DOHH2 (cell line): ENCODE measurements around the gene TRAF3.

Experiments used
- H3F3A ChIP-seq: fragments of 200-600 bp; sonication (generic), shearing (Covaris generic); 2 replicates; pipeline ENCODE4 v1.6.0; 2016; ENCODE audit warnings: antibody characterized with exemption, mild to moderate bottlenecking; ENCODE audit not compliant: control insufficient read depth, insufficient read depth
- H3K27ac ChIP-seq: fragments of 200-600 bp; sonication (generic); 2 replicates; pipeline ENCODE4 v1.5.1; 2014; ENCODE audit warnings: low read depth, mild to moderate bottlenecking, low read length, moderate library complexity
- H3K27me3 ChIP-seq: fragments of 200-600 bp; sonication (generic); 2 replicates; pipeline ENCODE4 v1.6.1; 2014; ENCODE audit warnings: mild to moderate bottlenecking, low read length, mixed read lengths; ENCODE audit not compliant: control insufficient read depth
- H3K36me3 ChIP-seq: fragments of 200-600 bp; sonication (generic); 2 replicates; pipeline ENCODE4 v1.6.1; 2014; ENCODE audit warnings: mild to moderate bottlenecking, low read length, moderate library complexity, mixed read lengths; ENCODE audit not compliant: control insufficient read depth
- H3K4me1 ChIP-seq: fragments of 200-600 bp; sonication (generic); 2 replicates; pipeline ENCODE4 v1.6.1; 2014; ENCODE audit warnings: mild to moderate bottlenecking, low read length, mixed read lengths; ENCODE audit not compliant: control insufficient read depth
- H3K4me2 ChIP-seq: fragments of 200-600 bp; sonication (generic); 2 replicates; pipeline ENCODE4 v1.6.0; 2014; ENCODE audit warnings: mild to moderate bottlenecking, low read length, moderate library complexity
- H3K4me3 ChIP-seq: fragments of 200-600 bp; sonication (generic); 2 replicates; pipeline ENCODE4 v1.5.1; 2014; ENCODE audit warnings: mild to moderate bottlenecking, low read length, mixed read lengths
- H3K79me2 ChIP-seq: fragments of 200-600 bp; sonication (generic); 2 replicates; pipeline ENCODE4 v1.6.1; 2014; ENCODE audit warnings: mild to moderate bottlenecking, low read length, mixed read lengths; ENCODE audit not compliant: control insufficient read depth
- H3K9me2 ChIP-seq: fragments of 200-600 bp; sonication (generic); replicated peaks from 2 replicates; pipeline ENCODE4 v1.6.1; 2014; ENCODE audit warnings: mild to moderate bottlenecking, low read length, mixed read lengths; ENCODE audit not compliant: control insufficient read depth
- H3K9me3 ChIP-seq: fragments of 200-600 bp; sonication (generic); 2 replicates; pipeline ENCODE4 v1.6.1; 2014; ENCODE audit warnings: antibody characterized with exemption, low read length, mixed read lengths; ENCODE audit not compliant: control insufficient read depth, insufficient read depth
- H4K20me1 ChIP-seq: fragments of 200-600 bp; sonication (generic); 2 replicates; pipeline ENCODE4 v1.6.0; 2014; ENCODE audit warnings: low read depth, mild to moderate bottlenecking, antibody characterized with exemption, low read length, moderate library complexity; ENCODE audit not compliant: control insufficient read depth, insufficient read depth
- EZH2phosphoT487 ChIP-seq: fragments of 200-600 bp; sonication (generic); IDR thresholded peaks from 2 replicates; pipeline ENCODE4 v1.6.1; 2017; ENCODE audit warnings: borderline replicate concordance, mild to moderate bottlenecking, antibody characterized with exemption, low read length, moderate library complexity, mixed read lengths
- TF ChIP-seq, protein P1 (sequence below): fragments of 200-600 bp; sonication (generic); IDR thresholded peaks from one replicate; pipeline ENCODE4 v1.5.1; 2014; ENCODE audit warnings: antibody characterized with exemption, mild to moderate bottlenecking, low read depth, low read length; ENCODE audit not compliant: poor library complexity, severe bottlenecking

TRAF3 gene

DNA sequence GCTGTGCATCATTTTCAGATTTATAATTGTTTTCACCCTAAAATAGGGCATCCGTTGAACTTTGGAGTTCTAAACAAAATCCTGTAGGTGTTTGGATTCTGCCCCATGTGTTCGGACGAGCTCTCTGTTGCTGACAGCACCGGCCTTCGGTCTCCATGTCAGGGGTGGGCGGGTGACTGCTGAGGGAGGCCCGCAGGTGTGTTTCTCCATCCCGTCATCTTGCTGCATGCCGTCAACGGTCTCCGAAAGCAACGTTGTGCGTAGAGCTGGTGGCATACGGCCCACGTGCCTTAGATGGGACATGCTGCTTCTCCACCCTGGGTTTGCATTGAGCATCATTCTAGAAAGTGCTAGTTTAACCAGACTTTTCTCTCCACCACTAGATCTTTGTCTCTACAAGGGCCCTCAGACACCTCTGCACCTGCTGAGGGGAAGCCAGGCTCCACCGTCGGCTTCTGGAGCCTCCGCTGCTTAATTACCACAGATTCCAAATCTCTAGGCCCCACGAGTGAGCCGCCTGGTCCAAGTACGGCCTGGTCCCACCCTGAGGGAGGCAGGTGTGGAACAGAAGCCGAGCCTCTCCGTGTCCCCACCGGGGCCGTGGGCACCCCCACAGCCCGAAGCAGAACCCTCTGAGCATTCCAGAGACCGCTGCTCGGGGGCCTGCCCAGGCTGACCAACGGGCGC, 129.5 kb downstream of the TRAF3 start:
- H3K9me2 ChIP-seq = no peaks in the 10 kb centered on the region
- no peak overlapping the region for H3K4me3 ChIP-seq
- 0 out of 2 replicates have a peak, but pooled peaks cover 6% of the 10 kb centered on the region for H3F3A ChIP-seq
- H3K27ac ChIP-seq = no peak overlapping the region
- TF ChIP-seq, protein P1, sequence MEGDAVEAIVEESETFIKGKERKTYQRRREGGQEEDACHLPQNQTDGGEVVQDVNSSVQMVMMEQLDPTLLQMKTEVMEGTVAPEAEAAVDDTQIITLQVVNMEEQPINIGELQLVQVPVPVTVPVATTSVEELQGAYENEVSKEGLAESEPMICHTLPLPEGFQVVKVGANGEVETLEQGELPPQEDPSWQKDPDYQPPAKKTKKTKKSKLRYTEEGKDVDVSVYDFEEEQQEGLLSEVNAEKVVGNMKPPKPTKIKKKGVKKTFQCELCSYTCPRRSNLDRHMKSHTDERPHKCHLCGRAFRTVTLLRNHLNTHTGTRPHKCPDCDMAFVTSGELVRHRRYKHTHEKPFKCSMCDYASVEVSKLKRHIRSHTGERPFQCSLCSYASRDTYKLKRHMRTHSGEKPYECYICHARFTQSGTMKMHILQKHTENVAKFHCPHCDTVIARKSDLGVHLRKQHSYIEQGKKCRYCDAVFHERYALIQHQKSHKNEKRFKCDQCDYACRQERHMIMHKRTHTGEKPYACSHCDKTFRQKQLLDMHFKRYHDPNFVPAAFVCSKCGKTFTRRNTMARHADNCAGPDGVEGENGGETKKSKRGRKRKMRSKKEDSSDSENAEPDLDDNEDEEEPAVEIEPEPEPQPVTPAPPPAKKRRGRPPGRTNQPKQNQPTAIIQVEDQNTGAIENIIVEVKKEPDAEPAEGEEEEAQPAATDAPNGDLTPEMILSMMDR = no peak
- no peak for TF ChIP-seq EZH2phosphoT487
- H3K9me3 ChIP-seq = no peaks in the 10 kb centered on the region
- H4K20me1 ChIP-seq = peaks cover 14% of the 10 kb centered on the region
- peaks cover 11% of the 10 kb centered on the region for H3K4me1 ChIP-seq
- peaks cover 29% of the 10 kb centered on the region for H3K36me3 ChIP-seq
- no peak overlapping the region for H3K4me2 ChIP-seq
- H3K79me2 ChIP-seq = no peaks in the 10 kb centered on the region
- no peaks in the 10 kb centered on the region for H3K27me3 ChIP-seq

- Histone ChIP-seq H3F3A (0 out of 2 replicates have a peak, but pooled peaks cover 6% of the 10 kb centered on the region), H3K36me3 (peaks cover 26% of the 10 kb centered on the region)
- TF ChIP-seq, protein P1 = no peak
- TF ChIP-seq EZH2phosphoT487 = no peak
Measured at GRCh38 chr14:102907303-102907844, 130.1 kb downstream of the TRAF3 start.

GRCh38 chr14:102907980-102908730, 130.9 kb downstream of the TRAF3 start:
- no peaks in the 10 kb centered on the region for H3K4me1 ChIP-seq
- H4K20me1 ChIP-seq = peaks cover 2% of the 10 kb centered on the region; the same call in 1 of the 2 replicates
- 0 out of 2 replicates have a peak, but pooled peaks cover 6% of the 10 kb centered on the region for H3F3A ChIP-seq
- H3K4me2 ChIP-seq = no peak overlapping the region
- no peaks in the 10 kb centered on the region for H3K9me2 ChIP-seq
- H3K79me2 ChIP-seq = no peaks in the 10 kb centered on the region
- H3K4me3 ChIP-seq = no peak overlapping the region
- H3K9me3 ChIP-seq = no peaks in the 10 kb centered on the region
- TF ChIP-seq EZH2phosphoT487 = no peak
- TF ChIP-seq, protein P1 = no peak
- H3K27me3 ChIP-seq = no peaks in the 10 kb centered on the region
- peaks cover 18% of the 10 kb centered on the region; the same call in 1 of the 2 replicates for H3K36me3 ChIP-seq
- H3K27ac ChIP-seq = no peak overlapping the region

More at GRCh38 chr14:102907303-102907844, 130.1 kb downstream of the TRAF3 start:
- Histone ChIP-seq H3K4me3 (no peak overlapping the region), H3K27me3 (no peaks in the 10 kb centered on the region), H3K4me1 (peaks cover 5% of the 10 kb centered on the region), H3K9me3 (no peaks in the 10 kb centered on the region), H4K20me1 (peaks cover 9% of the 10 kb centered on the region), H3K4me2 (no peak overlapping the region), H3K9me2 (no peaks in the 10 kb centered on the region), H3K79me2 (no peaks in the 10 kb centered on the region), H3K27ac (no peak overlapping the region)
